GM21423 (cell line): ENCODE data around the gene TGFBR1.

Experiments
- ATAC-seq: cut with Tn5 transposase; IDR thresholded peaks from one replicate; pipeline ENCODE4 v1.9.1; 2021; ENCODE audit warnings: mild to moderate bottlenecking, moderate library complexity; ENCODE audit not compliant: unreplicated experiment

TGFBR1 gene

DNA sequence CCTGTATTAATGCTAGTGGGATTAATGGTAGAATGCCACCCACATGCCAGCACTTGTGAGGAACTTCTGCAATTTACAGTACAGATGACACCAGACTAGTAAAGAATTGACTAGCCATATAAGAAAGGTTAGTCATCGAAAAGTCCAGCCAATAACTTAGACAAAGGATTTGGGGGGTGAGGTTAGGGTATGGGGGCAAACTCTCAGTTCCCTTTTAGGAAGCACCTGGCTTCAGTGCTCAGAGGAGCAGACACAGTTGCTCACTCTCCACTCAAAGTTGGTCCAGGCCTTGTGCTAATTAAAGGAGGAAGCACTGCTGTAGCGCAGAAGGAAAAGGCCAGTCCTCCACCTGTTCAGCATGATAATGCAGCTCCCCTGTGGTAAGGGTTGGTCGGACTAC is 25.2 kb downstream of the TGFBR1 start:
- peak; percentile 69 for ATAC-seq

- ATAC-seq, result no peak
These were observed 28.2 kb downstream of the TGFBR1 start for GRCh38 chr9:99133145-99133544.

DNA sequence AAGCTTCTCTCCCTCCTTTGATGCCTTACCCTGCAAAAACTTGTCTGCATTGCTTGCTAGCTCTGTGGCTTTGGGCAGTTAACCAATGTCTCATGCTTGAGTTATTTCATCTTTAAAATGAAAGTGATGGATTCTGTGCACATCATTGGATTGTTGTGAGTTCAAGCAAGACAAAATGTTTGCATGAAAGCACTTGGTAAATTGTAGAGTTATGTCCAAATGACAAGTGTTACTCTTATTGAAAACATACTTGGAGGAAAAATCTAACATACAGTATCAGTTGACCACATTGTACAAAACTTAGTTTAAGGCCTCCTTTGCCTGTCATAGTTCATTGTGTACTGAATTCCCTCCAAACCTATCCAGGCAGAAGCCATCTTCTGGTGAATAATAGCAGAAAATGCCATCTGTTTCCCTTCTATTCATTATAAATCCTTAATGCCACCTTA is 30.0 kb downstream of the TGFBR1 start:
- no peak for ATAC-seq

DNA sequence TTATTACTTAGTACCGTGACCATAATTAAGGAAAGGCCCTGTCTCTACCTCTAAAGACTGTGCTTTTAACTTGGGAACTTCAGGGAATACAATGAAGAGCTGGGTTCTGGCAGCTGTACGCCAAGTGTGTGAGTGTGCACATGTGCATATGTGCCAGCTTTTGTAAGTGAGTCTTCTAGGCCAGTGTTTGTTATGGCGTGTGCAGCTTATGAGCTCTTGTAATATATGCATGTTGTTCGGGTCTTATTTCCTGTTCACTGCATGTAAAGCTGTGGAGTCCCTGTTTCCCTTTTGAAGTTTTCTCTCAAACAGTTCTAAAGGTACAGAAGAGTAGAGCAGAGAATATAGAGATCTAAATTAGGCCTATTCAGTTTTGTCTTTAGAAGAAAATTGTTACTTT is 30.5 kb downstream of the TGFBR1 start:
- ATAC-seq, result peak; percentile 45

DNA sequence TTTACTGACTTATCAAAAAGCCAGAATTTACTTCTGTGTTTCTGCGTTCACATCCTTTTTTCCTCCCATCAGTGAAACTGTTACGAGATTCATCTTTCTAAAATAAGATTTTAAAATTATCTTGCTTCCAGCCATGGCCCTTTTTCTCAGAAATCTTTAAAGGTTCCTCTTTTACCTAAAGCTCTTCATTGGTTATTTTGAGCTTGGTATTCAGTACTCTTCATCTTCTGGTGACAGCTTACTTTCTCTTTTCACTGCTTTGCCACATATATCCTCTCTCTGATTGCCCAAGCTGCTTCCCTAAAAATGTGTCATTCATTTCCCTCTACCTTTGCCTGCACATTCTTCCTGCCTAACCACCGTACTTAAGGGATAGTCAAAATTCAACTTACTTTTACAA is 32.3 kb downstream of the TGFBR1 start:
- no peak for ATAC-seq

DNA sequence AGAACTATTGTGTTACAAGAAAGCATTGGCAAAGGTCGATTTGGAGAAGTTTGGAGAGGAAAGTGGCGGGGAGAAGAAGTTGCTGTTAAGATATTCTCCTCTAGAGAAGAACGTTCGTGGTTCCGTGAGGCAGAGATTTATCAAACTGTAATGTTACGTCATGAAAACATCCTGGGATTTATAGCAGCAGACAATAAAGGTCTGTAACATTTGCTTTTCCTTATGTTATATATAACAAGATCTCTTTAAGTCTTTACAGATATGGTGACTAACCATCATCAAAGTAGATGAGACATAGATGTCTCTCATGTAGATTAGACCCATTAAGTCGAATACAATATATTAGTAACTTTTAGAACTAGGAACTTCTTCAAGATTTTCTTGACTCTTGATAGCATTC is 33.0 kb downstream of the TGFBR1 start:
- no peak for ATAC-seq

DNA sequence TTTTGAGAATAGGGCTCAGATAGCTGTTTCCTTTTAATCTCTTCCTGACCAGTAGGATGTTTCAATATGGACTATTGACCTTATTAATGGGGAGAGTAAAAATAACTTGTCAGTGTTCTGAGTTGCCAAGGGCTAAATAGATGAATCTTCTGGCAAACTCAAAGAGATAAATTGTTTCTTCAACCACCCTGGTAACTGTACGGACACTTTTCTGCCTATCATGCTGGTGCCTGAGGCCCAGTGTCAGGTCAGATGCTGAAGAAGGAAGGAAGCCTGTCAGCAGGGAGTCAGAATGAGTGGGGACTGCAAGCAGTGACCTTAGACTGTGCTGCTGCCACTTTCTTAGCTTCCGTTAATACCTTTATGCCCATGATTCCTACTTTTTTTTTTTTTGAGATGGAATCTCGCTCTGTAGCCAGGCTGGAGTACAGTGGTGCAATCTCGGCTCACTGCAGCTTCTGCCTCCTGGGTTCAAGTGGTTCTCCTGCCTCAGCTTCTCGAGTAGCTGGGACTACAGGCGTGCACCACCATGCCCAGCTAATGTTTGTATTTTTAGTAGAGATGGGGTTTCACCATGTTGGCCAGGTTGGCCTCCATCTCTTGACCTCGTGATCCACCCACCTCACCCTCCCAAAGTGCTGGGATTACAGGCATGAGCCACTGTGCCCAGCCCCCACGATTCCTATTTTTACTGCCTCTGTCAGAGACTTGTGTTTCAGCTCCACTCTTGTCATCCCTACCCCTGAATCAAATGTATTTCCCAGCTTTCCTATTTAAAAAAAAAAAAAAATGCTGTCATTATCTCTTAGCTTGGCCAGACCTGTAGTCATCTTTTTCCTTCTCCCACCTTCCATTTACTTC is 33.7 kb downstream of the TGFBR1 start:
- no peak for ATAC-seq

GRCh38 chr9:99139868-99140267 is 35.0 kb downstream of the TGFBR1 start:
- no peak for ATAC-seq

GRCh38 chr9:99140685-99141314 is 35.9 kb downstream of the TGFBR1 start:
- peak; percentile 58 for ATAC-seq

- no peak for ATAC-seq
These were observed 36.9 kb downstream of the TGFBR1 start for GRCh38 chr9:99141849-99142248.

- no peak for ATAC-seq
These were observed 37.4 kb downstream of the TGFBR1 start for GRCh38 chr9:99142275-99142674.

DNA sequence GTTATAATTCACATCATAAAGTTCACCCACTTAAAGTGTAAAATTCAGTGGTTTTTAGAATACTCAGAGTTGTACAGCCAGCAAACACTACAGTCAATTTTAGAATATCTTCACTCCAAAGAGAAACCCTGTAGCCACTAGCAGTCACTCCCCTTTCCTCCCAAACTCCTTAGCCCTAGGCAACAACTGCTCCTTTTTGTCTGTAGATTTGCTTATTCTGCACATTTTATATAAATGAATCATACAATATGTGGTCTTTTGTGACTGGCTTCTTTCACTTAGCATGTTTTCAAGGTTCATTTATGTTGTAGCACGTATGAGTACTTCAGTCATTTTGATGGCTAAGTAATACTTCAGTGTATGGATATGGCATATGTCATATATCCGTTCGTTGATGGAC is 38.7 kb downstream of the TGFBR1 start:
- no peak for ATAC-seq

DNA sequence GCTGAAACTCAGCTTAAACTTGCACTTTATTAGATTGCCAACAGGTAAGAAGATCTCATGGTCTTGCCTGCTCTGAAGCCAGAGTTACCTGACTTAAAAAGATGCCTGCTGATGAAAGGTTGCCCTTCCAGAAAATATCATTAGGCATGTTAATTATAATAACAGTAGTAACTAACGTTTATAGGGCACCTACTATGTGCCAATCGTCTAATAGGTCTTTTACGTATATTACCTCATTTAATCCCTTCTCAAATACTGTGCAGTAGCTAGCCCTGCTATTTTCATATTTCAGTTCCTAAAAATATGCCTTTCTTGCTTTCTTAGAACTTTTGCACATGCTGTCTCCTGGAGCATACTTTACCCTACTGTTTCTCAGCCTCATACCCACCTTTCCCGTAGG is 40.1 kb downstream of the TGFBR1 start:
- no peak for ATAC-seq

DNA sequence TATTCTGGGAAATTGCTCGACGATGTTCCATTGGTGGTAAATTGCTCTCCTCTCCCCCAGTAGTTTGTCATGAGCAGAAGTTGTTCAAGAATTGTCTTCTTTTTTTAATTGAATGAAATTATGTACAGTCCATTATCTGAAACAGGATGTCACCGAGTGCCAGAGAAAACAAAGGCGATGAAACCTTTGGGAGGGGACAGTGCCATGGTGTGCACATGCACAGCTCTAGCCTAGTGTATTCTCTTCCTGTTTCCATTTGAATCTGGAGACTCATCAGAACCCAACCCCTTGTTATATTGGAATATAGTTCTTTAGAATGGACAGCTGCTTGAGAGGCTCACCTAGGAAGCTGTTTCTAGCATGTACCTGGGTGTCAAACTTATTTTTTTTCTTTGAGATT is 41.7 kb downstream of the TGFBR1 start:
- no peak for ATAC-seq

DNA sequence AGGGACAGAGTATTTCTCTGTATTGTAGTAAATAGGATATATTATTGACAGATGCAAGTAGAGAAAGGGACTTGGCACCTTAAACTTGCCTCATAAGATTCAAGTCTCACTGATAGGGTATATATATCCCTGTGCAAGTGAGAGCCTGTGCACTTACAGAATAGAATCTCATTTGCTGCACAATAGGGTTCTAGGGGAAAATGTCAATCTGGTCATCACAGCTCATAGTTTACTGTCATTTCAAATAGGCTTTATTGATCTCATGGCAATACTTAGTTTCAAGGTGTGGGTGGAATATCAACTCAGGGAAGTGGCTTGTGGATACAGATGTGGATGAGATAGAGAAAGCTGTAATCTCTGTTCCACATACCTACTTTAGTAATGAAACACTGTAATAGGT is 42.3 kb downstream of the TGFBR1 start:
- ATAC-seq, result no peak

DNA sequence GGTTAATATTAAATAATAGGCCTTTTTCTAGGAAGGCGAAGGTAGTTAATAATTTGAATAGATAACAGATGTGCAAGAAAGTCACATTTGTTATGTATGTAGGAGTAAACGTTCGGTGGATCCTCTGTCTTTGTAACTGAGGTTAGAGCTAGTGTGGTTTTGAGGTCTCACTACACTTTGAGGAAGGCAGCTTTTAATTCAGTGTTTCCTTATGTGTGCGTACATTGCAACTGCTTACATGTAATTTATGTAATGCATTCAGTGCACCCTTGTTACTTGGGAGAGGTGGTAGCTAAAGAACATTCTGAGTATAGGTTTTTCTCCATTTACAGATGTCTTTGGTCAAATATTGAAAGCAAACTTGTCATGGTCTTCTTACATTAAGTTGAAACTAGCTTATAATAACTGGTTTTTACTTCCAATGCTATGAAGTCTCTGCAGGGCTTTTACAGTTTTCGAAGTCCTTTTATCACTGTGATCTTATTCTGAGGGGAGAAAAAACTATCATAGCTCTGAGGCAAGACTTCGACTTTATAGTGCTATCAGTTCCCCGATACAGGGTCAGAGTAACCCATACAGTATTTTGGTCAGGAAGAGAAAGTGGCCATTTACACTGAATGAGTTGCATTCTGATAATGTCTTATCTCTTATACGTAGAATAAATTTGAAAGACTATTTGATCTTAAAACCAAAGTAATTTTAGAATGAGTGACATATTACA is 45.7 kb downstream of the TGFBR1 start:
- no peak for ATAC-seq

GRCh38 chr9:99154356-99154755 is 49.4 kb downstream of the TGFBR1 start:
- ATAC-seq, result no peak

DNA sequence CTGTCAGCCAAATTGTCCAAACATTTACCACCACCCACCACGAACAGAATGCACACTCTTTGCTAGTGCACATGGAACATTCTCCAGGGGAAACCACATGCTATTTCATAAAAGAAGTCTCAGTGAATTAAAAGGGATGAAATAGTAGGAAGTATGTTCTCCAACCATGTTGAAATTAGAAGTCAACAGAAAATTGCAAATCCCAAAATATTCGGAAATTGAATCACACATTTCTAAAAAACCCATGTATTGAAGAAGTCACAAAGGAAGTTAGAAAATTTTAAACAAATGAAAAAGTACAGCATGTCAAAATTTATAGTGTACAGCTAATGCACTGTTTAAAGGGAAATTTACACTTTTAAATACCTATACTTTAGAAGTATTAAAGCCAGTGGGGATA is 50.8 kb downstream of the TGFBR1 start:
- ATAC-seq, result no peak

- no peak for ATAC-seq
These were observed 53.7 kb downstream of the TGFBR1 start for GRCh38 chr9:99158629-99159028.

DNA sequence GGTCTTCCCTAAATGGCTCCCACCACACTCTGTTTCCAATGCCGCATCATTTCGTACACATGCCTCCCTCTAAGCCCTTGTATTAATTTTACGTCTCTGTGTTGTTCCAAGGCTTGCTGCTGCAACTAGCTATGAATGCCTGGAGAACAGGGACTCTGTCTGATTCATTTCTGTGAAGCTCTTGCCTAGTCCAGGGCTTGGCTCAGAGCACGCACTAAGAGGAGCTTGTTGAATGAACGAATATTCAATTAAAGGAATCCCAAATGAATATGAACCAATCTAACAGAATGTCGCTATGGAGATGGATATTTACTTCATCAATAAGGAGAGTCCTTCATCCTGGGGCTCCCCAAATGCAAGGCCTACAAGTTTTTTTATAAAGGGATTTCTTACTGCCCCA is 55.3 kb downstream of the TGFBR1 start:
- no peak for ATAC-seq

GRCh38 chr9:99162759-99163364 is 57.9 kb downstream of the TGFBR1 start:
- peak; percentile 46 for ATAC-seq
